Stimulated activated CD4-positive, alpha-beta T cell treated with anti-CD3 and anti-CD28 coated beads, Interleukin-12 subunit alpha, Interleukin-12 subunit beta, amount 100 ng/mL, for 48 hours (primary cell): ENCODE measurements around the gene RNF103.
"Not testable (repeated sequence)": the region's sequence is repeated elsewhere in the genome, so short reads cannot be mapped to it uniquely, and the experiment has no call there.

ENCODE experiments used
- DNase-seq, 3 donors: peaks; one replicate each; pipeline ENCODE4 v3.0.0-alpha.2; 2020; ENCODE audit warnings: low read depth in 2 of 3, low spot score in 1 of 3

Gene RNF103

GRCh38 chr2:86625096-86625495, 1.4 kb upstream of the RNF103 start:
- no peak for DNase-seq

GRCh38 chr2:86624267-86624547, 542 bp upstream of the RNF103 start:
- DNase-seq: peak in 1 of 3 donors; percentile 2

DNA sequence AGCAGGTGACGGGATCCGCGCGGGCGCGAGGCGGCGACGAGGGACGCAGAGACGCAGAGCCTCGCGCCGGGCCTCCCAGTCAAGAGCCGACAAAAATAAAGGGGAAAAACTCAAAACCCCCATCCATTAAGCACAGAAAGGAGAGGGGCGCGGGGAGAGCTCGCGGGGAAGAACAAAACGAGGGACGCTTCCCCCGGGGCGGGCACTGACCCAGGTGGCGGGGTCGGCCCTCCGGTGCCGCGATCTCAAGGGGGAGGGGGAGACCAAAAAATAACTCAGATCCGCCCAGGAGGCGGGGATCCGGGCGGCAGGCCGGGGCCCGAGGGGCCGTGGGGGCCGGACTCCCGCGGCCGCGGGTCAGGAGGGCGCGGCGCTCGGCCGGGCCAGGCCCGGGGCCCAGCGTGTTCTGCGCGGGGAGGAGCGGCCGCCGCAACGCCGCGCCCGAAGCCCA, 597 bp downstream of the RNF103 start:
- peak; percentile 3 to 40 (median 30) for DNase-seq

DNA sequence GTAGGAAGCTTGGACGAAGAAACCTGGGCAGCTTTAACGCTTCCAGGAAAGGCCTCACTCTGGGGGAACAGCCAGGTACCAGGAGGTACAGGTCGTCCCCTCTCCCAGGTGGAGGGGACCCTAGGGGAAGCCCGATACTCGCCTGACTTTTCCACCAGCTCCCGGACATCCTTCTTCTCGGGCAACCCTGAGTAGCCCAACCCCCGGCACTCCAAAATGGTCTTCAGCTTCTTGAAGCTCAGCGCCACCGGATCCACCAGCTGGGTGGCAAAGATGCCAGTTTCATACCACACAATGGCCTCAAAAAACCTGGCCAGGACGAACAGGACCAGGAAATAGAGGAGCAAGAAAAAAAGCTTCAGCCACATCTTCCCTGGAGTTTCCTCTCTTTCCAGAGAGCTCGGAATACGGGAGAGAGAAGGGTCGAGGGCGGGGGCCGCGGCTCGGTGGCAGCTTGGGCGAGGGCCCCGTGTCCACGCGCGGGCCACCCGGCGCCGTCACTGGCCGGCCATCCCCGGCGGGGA, 1.1 kb downstream of the RNF103 start:
- DNase-seq: peak; percentile 0 to 12 (median 6)

- DNase-seq: no peak
Observed at GRCh38 chr2:86621280-86621943, 2.3 kb downstream of the RNF103 start.

- no peak for DNase-seq
Observed at GRCh38 chr2:86617738-86618137, 5.9 kb downstream of the RNF103 start.

GRCh38 chr2:86617153-86617552, 6.5 kb downstream of the RNF103 start:
- DNase-seq: no peak

DNA sequence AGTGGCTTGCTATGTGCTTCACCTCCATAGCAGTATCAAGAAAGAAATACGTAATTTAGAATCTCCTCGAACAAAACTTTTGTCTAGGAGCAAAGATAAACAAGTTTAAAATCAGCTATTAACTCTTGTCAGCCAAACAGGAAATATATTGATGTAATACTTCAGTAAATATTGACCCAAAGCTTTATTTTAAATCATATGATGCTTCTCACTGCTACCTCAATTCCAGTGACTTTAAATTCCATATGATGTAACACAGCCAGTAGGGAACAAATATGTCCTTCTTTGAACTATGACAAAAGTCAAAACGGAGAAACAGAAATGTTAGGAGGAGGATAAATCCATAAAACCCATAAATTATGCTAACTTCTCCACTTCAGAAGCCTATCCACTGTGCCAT, 7.2 kb downstream of the RNF103 start:
- DNase-seq: no peak

- no peak for DNase-seq
Observed at GRCh38 chr2:86615596-86615995, 8.1 kb downstream of the RNF103 start.

GRCh38 chr2:86613515-86613914, 10.2 kb downstream of the RNF103 start:
- no peak for DNase-seq

DNA sequence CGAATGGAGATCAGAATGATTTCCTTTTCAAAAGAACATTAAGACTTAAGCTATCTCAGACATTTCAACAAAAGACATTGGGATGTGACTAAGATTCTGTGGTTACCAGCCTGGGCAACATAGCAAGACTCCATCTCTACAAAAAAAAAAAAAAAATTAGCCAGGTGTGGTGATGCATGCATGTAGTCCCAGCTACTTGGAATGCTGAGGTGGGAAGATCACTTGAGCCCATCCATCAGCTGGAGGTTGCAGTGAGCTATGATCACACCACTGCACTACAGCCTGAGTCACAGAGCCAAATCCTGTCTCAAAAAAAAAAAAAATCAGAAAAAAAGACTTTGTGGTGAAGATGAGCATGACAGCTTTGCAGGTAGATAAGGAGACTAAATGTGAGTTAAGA, 12.8 kb downstream of the RNF103 start:
- no peak for DNase-seq

GRCh38 chr2:86608832-86609410, 14.7 kb downstream of the RNF103 start:
- no peak for DNase-seq

DNA sequence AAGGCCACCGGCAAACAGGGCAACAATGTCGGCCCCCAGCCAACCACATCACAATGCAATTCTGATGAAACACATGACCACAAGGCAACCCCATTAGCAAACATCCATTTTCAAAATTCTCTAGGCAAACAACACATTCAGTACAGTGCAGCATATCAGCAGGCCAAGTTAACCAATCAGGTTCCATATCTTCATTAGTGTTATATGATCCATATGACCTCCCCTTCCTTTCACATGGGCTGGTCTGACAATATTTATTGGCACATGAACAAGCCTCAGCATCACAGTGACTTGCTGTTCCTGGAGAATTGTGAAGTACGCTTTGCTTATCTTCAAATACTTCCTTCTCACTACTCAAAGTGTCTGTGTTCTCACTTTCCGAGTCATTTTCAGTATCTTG, 19.8 kb downstream of the RNF103 start:
- no peak for DNase-seq

DNA sequence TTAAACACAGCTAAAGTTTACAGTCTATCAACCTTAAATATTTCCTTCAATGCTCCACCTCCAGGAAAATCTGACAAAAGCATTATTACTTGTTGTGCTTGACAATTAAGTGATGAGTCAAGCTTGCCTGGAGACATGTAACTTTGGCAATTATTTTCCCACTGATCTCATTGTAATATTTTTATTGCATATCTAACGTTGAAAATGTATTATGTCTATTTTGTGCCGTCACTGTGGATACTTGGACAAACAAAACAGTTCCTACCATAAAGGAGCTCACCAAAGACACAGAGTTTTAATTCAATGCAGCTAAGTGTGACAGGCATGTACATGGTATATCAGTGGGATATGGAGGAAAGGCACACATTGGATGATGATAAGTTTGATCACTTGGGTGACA, 24.7 kb downstream of the RNF103 start:
- no peak for DNase-seq

DNA sequence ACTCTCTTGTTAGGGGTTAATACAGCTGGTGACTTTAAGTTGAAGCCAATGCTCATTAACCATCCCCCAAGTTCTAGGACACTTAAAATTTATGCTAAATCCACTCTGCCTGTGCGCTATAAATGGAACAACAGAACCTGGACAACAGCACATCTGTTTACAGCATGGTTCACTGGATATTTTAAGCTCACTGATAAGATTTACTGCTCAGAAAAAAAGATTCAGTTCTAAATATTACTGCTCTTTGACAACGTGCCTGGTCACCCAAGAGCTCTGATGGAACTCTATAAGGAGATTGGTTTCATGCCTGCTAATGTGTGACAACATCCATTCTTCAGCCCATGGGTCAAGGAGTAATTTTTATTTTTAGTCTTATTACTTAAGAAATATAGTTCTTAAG, 27.5 kb downstream of the RNF103 start:
- DNase-seq: no peak

DNA sequence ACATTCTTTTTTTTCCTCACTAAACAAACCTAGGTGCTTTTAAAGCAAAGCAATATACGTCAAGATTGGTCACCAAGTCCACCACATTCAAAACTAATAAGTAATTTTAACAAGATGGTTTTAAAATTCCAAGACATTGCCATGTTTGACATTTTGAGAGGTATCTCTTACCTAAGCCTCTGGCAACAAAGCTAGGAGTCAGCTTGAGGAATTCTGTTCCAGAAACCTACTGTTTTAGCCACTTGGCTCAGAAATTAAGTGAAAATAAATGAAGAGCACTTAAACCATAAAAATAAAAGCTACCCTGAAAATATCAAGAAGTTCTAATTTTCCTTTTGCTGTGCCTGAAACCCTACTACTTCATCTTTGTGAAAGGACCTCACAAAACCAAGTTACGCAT, 30.4 kb downstream of the RNF103 start:
- DNase-seq: no peak

DNA sequence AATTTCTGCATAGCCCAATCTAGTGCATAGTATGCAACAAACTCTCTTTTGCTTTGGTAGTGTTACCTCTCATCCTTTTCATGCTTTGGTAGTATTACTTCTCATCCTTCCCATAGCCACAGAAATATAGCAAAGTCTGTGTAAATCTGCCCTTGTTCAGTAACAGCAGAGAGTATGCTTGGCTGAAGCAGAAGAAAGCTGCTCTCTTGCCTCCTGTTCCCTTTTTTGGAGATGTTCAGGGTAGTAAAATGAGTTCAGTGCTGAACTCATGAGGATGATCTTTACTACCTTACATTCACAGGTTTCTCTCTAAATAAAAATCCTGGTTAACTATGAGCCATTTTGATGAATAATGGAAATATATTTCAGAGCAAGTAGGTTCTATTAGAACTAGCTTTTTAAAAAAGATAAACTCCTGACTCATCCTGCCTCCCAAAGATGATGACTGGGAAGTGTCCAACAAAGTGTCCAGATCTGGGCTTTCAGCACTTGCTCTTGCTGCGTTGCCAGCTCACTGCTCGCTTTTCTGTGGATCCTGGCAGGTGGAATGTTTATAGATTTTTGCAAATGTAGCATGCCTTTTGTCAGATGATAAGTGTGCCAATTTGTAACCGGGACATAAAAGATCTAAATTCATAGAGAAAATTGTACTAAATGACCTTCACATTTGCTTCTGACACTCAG, 31.0 kb downstream of the RNF103 start:
- DNase-seq: no peak

GRCh38 chr2:86589701-86590100, 34.0 kb downstream of the RNF103 start:
- not testable (repeated sequence) for DNase-seq

- peak in 1 of 3 donors; percentile 11 for DNase-seq
Observed at GRCh38 chr2:86584151-86584913, 39.3 kb downstream of the RNF103 start.

DNA sequence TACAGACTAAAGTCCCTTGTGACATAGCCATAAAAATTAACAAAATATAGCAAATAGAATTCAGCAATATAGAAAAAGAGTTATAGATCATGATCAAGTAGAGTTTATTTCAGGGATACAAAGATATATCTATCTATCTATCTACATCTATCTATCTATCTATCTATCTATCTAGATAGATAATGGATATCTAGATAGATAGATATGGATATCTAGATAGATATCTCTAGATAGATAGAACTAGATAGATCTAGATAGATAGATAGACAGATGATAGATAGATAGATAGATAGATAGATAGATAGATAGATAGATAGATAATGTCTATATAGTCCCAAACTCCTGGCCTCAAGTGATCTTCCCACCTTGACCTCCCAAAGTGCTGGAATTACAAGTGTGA, 43.1 kb downstream of the RNF103 start:
- no peak for DNase-seq

DNA sequence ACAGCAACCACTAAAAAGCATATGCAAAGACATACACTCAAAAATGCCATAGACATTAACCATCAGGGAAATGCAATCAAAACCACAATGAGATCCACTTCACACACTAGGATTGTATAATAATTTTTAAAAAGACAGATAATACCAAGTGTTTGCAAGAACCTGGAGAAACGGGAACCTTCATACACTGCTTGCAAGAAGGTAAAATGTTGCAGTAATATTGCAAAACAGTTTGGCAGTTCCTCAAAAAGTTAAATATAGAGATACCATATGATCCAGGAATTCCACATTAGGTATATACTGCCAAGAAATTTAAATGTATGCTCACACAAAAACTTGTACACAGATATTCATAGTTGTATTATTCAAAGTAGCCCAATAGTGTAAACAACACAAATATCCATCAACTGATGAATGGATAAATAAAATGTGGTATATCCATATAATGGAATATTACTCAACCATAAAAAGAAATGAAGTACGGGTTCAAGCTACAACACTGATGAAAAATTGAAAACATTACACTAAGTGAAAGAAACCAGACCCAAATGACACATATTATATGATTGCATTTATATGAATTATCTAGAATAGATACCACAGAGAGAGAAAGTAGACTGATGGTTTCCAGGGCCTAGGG, 45.7 kb downstream of the RNF103 start:
- no peak for DNase-seq
